ENCODE results near the gene TTLL11.

DNA sequence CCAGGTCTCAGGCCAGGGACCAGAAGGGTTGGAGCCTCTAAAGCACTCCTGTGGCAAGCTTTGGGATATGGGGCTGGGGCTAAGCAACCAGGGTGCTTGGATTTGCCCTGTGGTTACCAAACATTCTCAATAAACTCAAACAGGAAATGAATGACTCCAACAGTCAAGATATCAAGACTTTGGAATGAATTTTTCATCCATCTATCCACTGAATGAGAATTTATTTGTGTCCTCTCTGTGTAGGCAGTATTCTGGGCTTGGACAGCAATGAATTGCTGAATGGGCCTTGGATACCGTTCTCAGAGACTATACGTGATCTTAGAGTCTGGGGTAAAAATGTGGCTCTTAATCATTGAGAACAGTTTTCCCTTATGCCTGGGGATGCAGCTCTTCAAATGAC is 229.2 kb downstream of the TTLL11 start:
- TF ChIP-seq, protein P1, sequence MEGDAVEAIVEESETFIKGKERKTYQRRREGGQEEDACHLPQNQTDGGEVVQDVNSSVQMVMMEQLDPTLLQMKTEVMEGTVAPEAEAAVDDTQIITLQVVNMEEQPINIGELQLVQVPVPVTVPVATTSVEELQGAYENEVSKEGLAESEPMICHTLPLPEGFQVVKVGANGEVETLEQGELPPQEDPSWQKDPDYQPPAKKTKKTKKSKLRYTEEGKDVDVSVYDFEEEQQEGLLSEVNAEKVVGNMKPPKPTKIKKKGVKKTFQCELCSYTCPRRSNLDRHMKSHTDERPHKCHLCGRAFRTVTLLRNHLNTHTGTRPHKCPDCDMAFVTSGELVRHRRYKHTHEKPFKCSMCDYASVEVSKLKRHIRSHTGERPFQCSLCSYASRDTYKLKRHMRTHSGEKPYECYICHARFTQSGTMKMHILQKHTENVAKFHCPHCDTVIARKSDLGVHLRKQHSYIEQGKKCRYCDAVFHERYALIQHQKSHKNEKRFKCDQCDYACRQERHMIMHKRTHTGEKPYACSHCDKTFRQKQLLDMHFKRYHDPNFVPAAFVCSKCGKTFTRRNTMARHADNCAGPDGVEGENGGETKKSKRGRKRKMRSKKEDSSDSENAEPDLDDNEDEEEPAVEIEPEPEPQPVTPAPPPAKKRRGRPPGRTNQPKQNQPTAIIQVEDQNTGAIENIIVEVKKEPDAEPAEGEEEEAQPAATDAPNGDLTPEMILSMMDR (conservative IDR thresholded peaks at IDR 0.05; ENCODE audit: low read depth in 2 of 2), result no peak
- TF ChIP-seq CREB1 (CRISPR knock-in tag; IDR thresholded peaks at IDR 0.05; ENCODE audit: low read depth) (no peak), EZH2 (IDR thresholded peaks at IDR 0.05; ENCODE audit: low read depth, unreplicated experiment) (no peak)
- TF ChIP-seq, protein P2, sequence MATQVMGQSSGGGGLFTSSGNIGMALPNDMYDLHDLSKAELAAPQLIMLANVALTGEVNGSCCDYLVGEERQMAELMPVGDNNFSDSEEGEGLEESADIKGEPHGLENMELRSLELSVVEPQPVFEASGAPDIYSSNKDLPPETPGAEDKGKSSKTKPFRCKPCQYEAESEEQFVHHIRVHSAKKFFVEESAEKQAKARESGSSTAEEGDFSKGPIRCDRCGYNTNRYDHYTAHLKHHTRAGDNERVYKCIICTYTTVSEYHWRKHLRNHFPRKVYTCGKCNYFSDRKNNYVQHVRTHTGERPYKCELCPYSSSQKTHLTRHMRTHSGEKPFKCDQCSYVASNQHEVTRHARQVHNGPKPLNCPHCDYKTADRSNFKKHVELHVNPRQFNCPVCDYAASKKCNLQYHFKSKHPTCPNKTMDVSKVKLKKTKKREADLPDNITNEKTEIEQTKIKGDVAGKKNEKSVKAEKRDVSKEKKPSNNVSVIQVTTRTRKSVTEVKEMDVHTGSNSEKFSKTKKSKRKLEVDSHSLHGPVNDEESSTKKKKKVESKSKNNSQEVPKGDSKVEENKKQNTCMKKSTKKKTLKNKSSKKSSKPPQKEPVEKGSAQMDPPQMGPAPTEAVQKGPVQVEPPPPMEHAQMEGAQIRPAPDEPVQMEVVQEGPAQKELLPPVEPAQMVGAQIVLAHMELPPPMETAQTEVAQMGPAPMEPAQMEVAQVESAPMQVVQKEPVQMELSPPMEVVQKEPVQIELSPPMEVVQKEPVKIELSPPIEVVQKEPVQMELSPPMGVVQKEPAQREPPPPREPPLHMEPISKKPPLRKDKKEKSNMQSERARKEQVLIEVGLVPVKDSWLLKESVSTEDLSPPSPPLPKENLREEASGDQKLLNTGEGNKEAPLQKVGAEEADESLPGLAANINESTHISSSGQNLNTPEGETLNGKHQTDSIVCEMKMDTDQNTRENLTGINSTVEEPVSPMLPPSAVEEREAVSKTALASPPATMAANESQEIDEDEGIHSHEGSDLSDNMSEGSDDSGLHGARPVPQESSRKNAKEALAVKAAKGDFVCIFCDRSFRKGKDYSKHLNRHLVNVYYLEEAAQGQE (IDR thresholded peaks at IDR 0.05; ENCODE audit: unreplicated experiment), result no peak
